Myocyte (in vitro differentiated cells): ENCODE measurements around the gene RAB35. TPM values are rescaled to one million over a fixed set of nuclear protein-coding genes. Genes with fewer than 3 reads are reported as not detected.

ENCODE experiments used
- DNase-seq: peaks from one replicate; pipeline ENCODE4 v3.0.0-alpha.2; 2012; ENCODE audit warnings: low read depth
- total RNA-seq: library from RNA; depleted of rRNA; stranded (reverse); fragments of >200 nt; gene quantifications from 2 replicates; pipeline ENCODE4 v1.2.3, GENCODE V29; 2014

Gene RAB35
- total RNA-seq, 1 donor from 2014 or later = 20.8 TPM

- no peak for DNase-seq
Measured at GRCh38 chr12:120106151-120106550, 10.4 kb downstream of the RAB35 start.

GRCh38 chr12:120103371-120103770 lies 13.2 kb downstream of the RAB35 start:
- no peak for DNase-seq

DNA sequence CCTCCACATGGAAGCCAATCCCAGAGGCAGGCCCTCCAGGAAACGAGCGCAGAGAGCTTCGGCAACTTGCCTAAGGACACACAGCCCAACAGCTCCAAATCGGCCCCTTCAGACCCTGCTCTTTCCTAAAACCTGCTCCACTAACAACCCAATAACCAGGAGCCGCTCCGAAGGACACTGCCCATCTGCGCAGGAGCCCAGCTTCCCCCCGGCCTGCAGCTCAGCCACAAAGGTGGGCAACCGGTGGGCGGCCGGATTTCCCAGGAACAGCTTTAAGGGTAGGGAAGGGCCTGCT lies 13.6 kb downstream of the RAB35 start:
- DNase-seq = no peak

DNA sequence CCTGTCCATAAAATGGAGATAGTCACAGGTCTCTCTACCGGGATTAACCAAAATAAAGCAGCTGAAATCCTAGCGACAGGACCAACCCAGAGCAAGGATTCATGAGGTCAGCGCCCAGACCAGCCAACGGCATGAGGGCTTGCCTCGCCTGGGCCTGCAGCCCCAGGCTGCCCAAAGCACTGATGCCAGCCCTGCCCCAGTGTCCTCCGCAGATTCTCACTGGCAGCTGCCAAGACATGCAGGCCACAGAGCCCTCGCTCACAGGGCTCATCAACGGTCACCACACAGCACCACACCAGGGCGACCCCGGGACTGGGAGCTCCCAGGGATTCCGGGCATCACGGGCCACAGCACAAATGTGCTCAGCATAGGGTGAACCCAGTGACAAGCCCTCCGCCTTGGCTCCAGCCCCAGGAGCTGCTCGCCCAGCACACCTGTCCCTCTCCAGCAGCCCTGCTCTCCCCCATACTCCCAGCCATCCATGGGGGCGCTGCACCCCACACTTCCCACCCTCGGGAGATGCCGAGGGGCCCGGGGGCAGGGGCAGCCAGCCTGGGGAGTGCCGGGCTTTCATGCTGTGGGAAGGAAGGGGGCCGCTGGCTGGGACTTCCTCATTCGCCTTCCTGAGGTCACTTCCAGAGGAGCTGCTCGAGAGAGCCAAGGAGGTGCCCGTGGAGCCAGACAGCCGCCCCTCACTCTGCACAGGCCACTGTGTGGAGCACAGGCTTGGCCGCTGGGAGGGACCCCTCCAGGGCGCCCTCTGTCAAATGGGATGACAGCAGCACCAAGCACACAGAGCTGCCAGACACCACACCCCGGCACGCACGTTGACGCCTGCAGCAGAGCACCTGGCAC lies 14.1 kb downstream of the RAB35 start:
- peak; percentile 86 for DNase-seq

DNA sequence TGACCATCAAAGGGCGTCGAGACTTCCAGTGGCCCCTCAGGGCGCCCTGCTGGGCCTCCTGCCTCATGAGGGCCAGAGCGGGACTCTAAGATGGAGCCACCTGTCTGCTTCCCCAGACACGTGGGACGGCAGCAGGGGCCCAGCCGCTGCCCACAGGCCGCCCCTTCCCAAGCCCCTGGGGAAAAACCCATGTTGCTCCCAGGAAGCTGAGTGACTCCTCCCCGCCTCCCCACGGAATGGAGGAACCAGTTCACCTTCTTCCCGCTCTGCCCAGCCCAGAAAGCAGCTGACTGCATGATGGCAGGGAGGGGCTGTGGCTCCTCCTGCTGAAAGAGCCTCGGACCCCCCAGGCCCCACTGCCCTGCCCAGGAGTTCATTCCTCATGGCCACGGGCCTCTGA lies 14.9 kb downstream of the RAB35 start:
- DNase-seq = no peak

GRCh38 chr12:120101182-120101581 lies 15.4 kb downstream of the RAB35 start:
- DNase-seq = no peak

GRCh38 chr12:120100630-120101029 lies 15.9 kb downstream of the RAB35 start:
- peak; percentile 93 for DNase-seq

DNA sequence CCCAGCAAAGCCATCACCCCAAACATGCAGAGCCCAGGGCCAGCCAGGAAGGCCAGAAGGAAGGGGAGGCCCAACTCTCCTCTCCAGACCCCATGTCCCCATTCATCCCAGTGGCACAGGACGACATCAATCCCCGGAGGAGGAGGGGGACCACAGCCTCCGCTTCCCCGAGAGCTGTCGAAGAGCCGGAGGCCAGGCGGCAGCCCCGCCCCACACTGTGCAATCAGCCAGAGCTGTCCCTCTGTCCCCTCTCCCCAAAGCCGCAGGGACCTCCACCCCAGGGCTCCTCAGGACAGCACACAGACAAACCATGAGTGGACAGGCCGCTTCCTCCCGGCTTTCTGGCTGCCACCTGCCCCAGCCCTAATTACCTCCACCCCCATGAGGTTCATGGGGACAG lies 16.8 kb downstream of the RAB35 start:
- DNase-seq = no peak

- no peak for DNase-seq
Measured at GRCh38 chr12:120098756-120099470, 17.6 kb downstream of the RAB35 start.

DNA sequence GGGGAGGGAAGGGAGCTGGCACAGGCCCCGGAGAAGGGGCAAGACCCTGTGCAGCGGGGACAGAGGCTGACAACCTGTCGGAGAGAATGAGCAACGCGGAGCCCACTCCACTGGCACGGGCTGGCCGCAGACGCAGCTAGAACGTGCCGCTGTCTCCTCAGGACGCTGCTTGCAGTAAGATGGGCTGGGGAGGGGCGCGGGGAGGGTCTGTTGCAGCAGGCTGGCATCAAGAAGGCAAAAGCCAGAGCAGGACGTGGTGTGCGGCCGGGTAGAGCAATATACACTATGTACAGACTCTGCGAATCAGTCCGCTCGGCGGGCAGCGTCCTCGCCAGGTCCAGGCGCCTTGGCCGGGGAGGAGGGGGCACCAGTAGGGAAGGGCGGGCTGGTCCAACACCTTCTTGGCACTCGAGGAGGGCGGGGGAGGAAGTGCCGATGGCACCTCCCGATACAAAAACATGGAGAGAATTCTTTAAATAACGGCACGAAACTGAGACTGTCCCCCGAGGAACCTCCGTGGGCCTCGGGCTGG lies 19.8 kb downstream of the RAB35 start:
- DNase-seq = no peak

DNA sequence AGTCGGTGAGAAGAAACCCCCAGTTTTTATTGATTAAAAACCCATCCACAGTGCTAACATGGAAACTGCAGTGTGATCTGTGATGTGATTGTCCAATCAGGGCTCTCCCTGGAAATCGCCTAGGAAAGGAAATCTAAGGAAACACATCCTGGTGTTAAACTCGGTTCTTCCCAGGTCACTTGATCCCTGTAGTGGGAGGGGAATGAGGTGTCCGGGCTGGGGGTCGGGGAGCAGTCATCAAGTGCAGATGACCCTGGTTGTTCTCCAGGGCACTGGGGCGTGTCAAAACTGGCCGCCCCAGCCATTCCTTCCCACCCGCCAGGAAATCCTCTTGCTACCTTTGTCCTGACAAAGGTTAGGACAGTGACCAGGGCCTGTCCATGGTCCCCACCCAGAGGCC lies 20.8 kb downstream of the RAB35 start:
- DNase-seq = no peak

- DNase-seq = no peak
Measured at GRCh38 chr12:120095331-120095730, 21.2 kb downstream of the RAB35 start.

- no peak for DNase-seq
Measured at GRCh38 chr12:120094485-120094884, 22.1 kb downstream of the RAB35 start.

DNA sequence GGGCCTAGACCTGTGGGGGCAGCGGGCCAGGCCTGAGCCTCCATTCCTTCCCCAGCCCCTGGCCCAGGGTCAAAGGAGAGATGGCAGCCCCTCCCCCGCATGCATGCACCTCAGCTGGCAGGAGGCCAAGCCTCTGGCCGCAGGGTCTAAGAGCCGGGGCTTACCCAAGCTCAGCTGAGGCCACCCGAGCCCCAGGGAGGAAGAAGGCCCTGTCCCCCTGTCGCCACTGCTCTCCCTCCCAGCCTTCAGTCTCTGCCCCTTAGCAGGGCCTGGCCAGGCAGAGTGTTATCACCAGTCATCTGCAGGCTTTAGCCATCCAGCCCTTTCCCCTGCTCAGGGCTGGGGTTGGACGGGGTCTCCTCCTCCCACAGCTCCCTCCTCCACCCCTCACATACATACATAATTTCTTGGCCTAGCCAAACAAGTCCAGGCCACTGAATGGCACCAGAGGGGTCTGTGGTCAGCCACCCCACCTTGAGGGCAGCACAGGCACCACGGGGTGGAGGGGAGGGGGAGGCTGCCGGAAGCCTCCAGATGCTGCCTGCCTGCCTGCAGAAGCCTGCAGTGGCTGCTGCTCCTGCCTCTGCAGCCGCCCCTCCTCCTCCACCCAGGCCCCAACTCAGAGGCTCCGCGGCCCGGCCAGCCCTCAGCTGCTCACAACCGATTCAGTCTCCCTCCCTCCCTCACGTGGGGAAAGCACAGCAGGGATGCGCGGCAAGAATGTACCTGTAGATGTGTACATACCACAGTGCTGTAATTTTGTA lies 22.8 kb downstream of the RAB35 start:
- no peak for DNase-seq

- DNase-seq = no peak
Measured at GRCh38 chr12:120093336-120093591, 23.3 kb downstream of the RAB35 start.

- no peak for DNase-seq
Measured at GRCh38 chr12:120092551-120093335, 23.8 kb downstream of the RAB35 start.

DNA sequence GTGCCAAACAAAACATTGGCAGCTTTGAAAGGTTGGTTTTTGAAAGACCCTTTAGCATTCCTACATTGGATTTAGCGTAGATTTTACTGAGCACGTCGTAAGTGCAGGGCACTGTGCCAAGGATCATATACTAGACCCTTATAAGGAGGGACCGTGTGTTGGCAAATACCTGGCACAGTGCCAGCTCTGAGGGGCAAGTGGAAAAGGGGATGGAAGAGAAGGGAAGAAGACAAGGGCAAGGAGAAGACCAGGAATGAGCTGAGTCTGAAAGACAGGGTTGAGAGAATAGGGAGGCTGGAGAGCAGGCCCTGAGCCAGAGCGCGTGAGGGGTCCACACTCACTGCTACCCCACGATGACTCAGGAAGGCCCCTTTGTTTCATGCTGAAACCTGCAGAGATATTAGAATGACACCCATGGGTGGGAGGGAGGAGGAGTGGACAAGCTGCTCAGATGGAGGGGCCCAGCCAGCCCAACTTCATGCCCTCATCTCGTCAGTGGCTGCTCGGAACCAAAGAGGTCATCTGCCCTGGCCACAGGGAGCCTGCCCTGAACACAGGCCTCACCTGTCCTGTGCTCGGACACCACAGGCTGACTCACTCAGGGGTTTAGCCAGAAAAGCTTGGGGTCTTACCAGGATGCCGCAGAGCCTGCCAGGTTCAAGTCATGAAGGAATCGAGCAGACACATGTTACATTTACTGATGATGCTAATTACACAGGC lies 25.0 kb downstream of the RAB35 start:
- no peak for DNase-seq

- no peak for DNase-seq
Measured at GRCh38 chr12:120090626-120091295, 25.8 kb downstream of the RAB35 start.

DNA sequence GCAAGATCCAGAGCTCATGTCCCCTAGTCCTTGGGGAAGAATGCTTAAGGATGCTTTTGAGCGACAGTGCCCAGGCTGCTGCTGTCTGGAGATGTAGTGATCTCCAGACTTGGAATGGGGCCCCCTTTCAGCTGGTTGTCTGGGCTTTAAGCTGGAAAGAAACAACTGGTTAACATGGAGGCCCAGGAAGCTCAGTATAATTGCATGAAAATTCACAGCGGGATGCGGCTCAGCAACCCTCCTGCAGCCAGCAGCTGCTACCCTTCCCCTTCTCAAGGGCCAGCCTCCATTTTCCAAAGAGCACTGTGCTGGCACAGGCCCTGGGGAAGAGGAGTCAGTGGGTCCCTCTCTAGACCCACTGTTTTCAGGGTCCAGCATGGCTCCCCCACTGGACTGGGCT lies 26.3 kb downstream of the RAB35 start:
- DNase-seq = no peak

- no peak for DNase-seq
Measured at GRCh38 chr12:120089796-120090195, 26.8 kb downstream of the RAB35 start.
